ENCODE data around the gene EME2. TPM values are rescaled to one million over a fixed set of nuclear protein-coding genes. Genes with fewer than 3 reads are reported as not detected.

EME2 gene
- polyA plus RNA-seq, 1 donor from 2014 or later = 1.5 TPM

GRCh38 chr16:1768061-1768766, 4.4 kb upstream of the EME2 start:
- no peaks in the 10 kb centered on the region for H3K9me3 Mint-ChIP-seq

GRCh38 chr16:1768767-1769401, 3.7 kb upstream of the EME2 start:
- Mint-ChIP-seq H3K4me1 (peaks cover 4 to 11% (median 8%) of the 10 kb centered on the region in 3 donors), H3K4me3 (peak overlapping the region in 2 of 4 donors; percentile 8 to 99), H3K27me3 (no peaks in the 10 kb centered on the region), H3K27ac (peak overlapping the region in 2 of 3 donors; percentile 82 to 99), H3K36me3 (peaks cover 1% of the 10 kb centered on the region), H3K9me3 (no peaks in the 10 kb centered on the region)

More at GRCh38 chr16:1768061-1768766, 4.4 kb upstream of the EME2 start:
- Mint-ChIP-seq H3K4me1 (peaks cover 3 to 9% (median 8%) of the 10 kb centered on the region in 3 donors), H3K36me3 (peaks cover 1% of the 10 kb centered on the region), H3K4me3 (no peak overlapping the region), H3K27ac (peak overlapping the region in 2 of 3 donors; percentile 23 to 43), H3K27me3 (no peaks in the 10 kb centered on the region)

- peak overlapping the region; percentile 8 to 99 (median 91) for H3K4me3 Mint-ChIP-seq
- no peaks in the 10 kb centered on the region for H3K27me3 Mint-ChIP-seq
- H3K27ac Mint-ChIP-seq = peak overlapping the region; percentile 81 to 99 (median 82)
- H3K4me1 Mint-ChIP-seq = peaks cover 6 to 12% (median 8%) of the 10 kb centered on the region in 3 donors
- peaks cover 1% of the 10 kb centered on the region for H3K36me3 Mint-ChIP-seq
- no peaks in the 10 kb centered on the region for H3K9me3 Mint-ChIP-seq
These were observed 3.0 kb upstream of the EME2 start for GRCh38 chr16:1769402-1770300.

- H3K9me3 Mint-ChIP-seq = no peaks in the 10 kb centered on the region
- H3K36me3 Mint-ChIP-seq = no peaks in the 10 kb centered on the region
- H3K27me3 Mint-ChIP-seq = no peaks in the 10 kb centered on the region
- H3K4me3 Mint-ChIP-seq = peak overlapping the region; percentile 82 to 99 (median 91)
- H3K4me1 Mint-ChIP-seq = peaks cover 6 to 13% (median 8%) of the 10 kb centered on the region in 3 donors
- peak overlapping the region; percentile 81 to 99 (median 82) for H3K27ac Mint-ChIP-seq
These were observed 2.1 kb upstream of the EME2 start for GRCh38 chr16:1770328-1771187.

- Mint-ChIP-seq H3K4me3 (peak within 1 kb of the TSS; percentile 94 to 99 (median 95)), H3K4me1 (peaks cover 6 to 13% (median 8%) of the 10 kb centered on the region in 3 donors), H3K27ac (peak within 1 kb of the TSS; percentile 87 to 99 (median 98))
These were observed 1.3 kb upstream of the EME2 start, which contains the start of gene NME3 for GRCh38 chr16:1771188-1771863. Gene NME3 (minus strand): TSS chr16:1771543. CDS start chr16:1771534, 9 bp downstream.

GRCh38 chr16:1771864-1772361, 697 bp upstream of the EME2 start:
- Mint-ChIP-seq H3K27me3 (no peaks in the 10 kb centered on the region), H3K36me3 (no peaks in the 10 kb centered on the region), H3K4me3 (peak overlapping the region; percentile 94 to 99 (median 95)), H3K9me3 (no peaks in the 10 kb centered on the region), H3K27ac (peak overlapping the region; percentile 87 to 99 (median 98)), H3K4me1 (peaks cover 6 to 15% (median 8%) of the 10 kb centered on the region in 3 donors)

More at GRCh38 chr16:1771188-1771863, 1.3 kb upstream of the EME2 start, which contains the start of gene NME3:
- Mint-ChIP-seq H3K9me3 (no peaks in the 10 kb centered on the region), H3K36me3 (no peaks in the 10 kb centered on the region), H3K27me3 (no peaks in the 10 kb centered on the region)

- Mint-ChIP-seq H3K4me1 (peaks cover 6 to 15% (median 8%) of the 10 kb centered on the region in 3 donors), H3K27me3 (no peaks in the 10 kb centered on the region), H3K27ac (peak within 1 kb of the TSS; percentile 95 to 99 (median 98)), H3K9me3 (no peaks in the 10 kb centered on the region), H3K36me3 (no peaks in the 10 kb centered on the region), H3K4me3 (peak within 1 kb of the TSS; percentile 94 to 99 (median 95))
These were observed 495 bp downstream of the EME2 start, which contains the start of gene MRPS34 for GRCh38 chr16:1772908-1773702. Gene MRPS34 (minus strand): TSS chr16:1773134. CDS start chr16:1773119, 15 bp downstream.

- Mint-ChIP-seq H3K9me3 (no peaks in the 10 kb centered on the region), H3K4me1 (peaks cover 6 to 15% (median 8%) of the 10 kb centered on the region in 3 donors), H3K27ac (peak overlapping the region in 2 of 3 donors; percentile 83 to 95), H3K4me3 (peak overlapping the region; percentile 93 to 99 (median 95)), H3K27me3 (no peaks in the 10 kb centered on the region), H3K36me3 (no peaks in the 10 kb centered on the region)
These were observed 1.3 kb downstream of the EME2 start for GRCh38 chr16:1773703-1774447.

GRCh38 chr16:1774448-1774780, 1.8 kb downstream of the EME2 start:
- Mint-ChIP-seq H3K27me3 (no peaks in the 10 kb centered on the region), H3K27ac (peak overlapping the region in 2 of 3 donors; percentile 83 to 95), H3K4me3 (peak overlapping the region in 2 of 4 donors; percentile 94 to 99), H3K4me1 (peaks cover 6 to 15% (median 8%) of the 10 kb centered on the region in 3 donors), H3K9me3 (no peaks in the 10 kb centered on the region), H3K36me3 (no peaks in the 10 kb centered on the region)

- Mint-ChIP-seq H3K9me3 (no peaks in the 10 kb centered on the region), H3K27me3 (no peaks in the 10 kb centered on the region), H3K36me3 (no peaks in the 10 kb centered on the region), H3K4me1 (peaks cover 6 to 12% (median 8%) of the 10 kb centered on the region in 3 donors), H3K27ac (peak overlapping the region in 1 of 3 donors; percentile 14), H3K4me3 (peak overlapping the region in 3 of 4 donors; percentile 27 to 60 (median 48))
These were observed 2.6 kb downstream of the EME2 start for GRCh38 chr16:1775006-1775845.

Data from IgD-negative memory B cell (primary cell).